GM12878 (cell line): Measurements from ENCODE around the gene TMC8. TPM values are rescaled to one million over a fixed set of nuclear protein-coding genes. Genes with fewer than 3 reads are reported as not detected.

Experiments
- ATAC-seq: fragments of 200-7000 bp; cut with Tn5 transposase; 3 replicates; pipeline ENCODE4 v1.9.1; 2020; ENCODE audit warnings: mild to moderate bottlenecking, moderate library complexity
- BruUV-seq: library from RNA; stranded (reverse); fragments of 400-500 nt; replicated peaks from 2 replicates; lab custom pipeline; 2021; lab: Mats Ljungman, UMichigan
- CTCF ChIA-PET: fragments of 300-600 bp; sonication (Branson Sonifier 250); formaldehyde crosslinking; extraction: SDS; loops from one replicate; lab custom pipeline; 2021; ENCODE audit warnings: inconsistent platforms; lab: Yijun Ruan, JAX
- POLR2A ChIA-PET: fragments of 350-600 bp; formaldehyde crosslinking; extraction: SDS; loops from one replicate; lab custom pipeline; 2021; ENCODE audit warnings: inconsistent platforms; lab: Charles Lee
- RAD21 ChIA-PET: fragments of 300-600 bp; sonication (Branson Sonifier 250); formaldehyde crosslinking; loops from one replicate; lab custom pipeline; 2023; ENCODE audit warnings: antibody characterized with exemption; ENCODE audit not compliant: unreplicated experiment; lab: Charles Lee
- SMC1A ChIA-PET: fragments of 300-600 bp; sonication (Branson Sonifier 250); formaldehyde crosslinking; loops from one replicate; lab custom pipeline; 2023; ENCODE audit not compliant: unreplicated experiment, uncharacterized antibody; lab: Charles Lee
- DNase-seq: peaks from one replicate; pipeline ENCODE4 v3.0.0-alpha.2; 2011; ENCODE audit warnings: low read depth, low spot score
- FAIRE-seq: peaks from 3 replicates; lab custom pipeline; 2011; peaks lifted over from hg19 to GRCh38; lab: Jason Lieb, UNC
- H2AFZ ChIP-seq: 2 replicates; pipeline ENCODE4 v1.6.0; 2011; ENCODE audit warnings: low read depth, low read length, control low read depth; ENCODE audit not compliant: control insufficient read depth
- H3K27ac ChIP-seq: 2 replicates; pipeline ENCODE4 v1.5.1; 2011; ENCODE audit warnings: control low read depth; ENCODE audit not compliant: control insufficient read depth, insufficient read depth
- H3K27me3 ChIP-seq, 2 experiments: replicated peaks in 1 of 2; 2 replicates each; pipeline versions ENCODE4 v1.6.0 to v1.6.1; 2011; ENCODE audit warnings: low read length in 1 of 2; ENCODE audit not compliant: control insufficient read depth in 2 of 2, insufficient read depth in 2 of 2
- H3K36me3 ChIP-seq, 2 experiments: 2 replicates each; pipeline ENCODE4 v1.5.1; 2011; ENCODE audit warnings: low read length in 1 of 2; ENCODE audit not compliant: control insufficient read depth in 2 of 2, insufficient read depth in 2 of 2
- H3K4me1 ChIP-seq: 2 replicates; pipeline ENCODE4 v1.6.1; 2011; ENCODE audit warnings: mild to moderate bottlenecking, low read length, moderate library complexity, mixed read lengths; ENCODE audit not compliant: control insufficient read depth, insufficient read depth
- H3K4me2 ChIP-seq: 2 replicates; pipeline ENCODE4 v1.6.0; 2011; ENCODE audit warnings: control low read depth; ENCODE audit not compliant: control insufficient read depth, insufficient read depth
- H3K4me3 ChIP-seq: fragments of 200-600 bp; sonication (generic); 2 replicates; pipeline ENCODE4 v1.5.1; 2016
- H3K79me2 ChIP-seq: 2 replicates; pipeline ENCODE4 v1.6.0; 2011; ENCODE audit warnings: low read length; ENCODE audit not compliant: control insufficient read depth, insufficient read depth
- H3K9ac ChIP-seq: 2 replicates; pipeline ENCODE4 v1.8.0; 2011; ENCODE audit warnings: low read length, control low read depth, mixed read lengths; ENCODE audit not compliant: control insufficient read depth, insufficient read depth
- H3K9me3 ChIP-seq: replicated peaks from 3 replicates; pipeline ENCODE4 v1.5.1; 2011; ENCODE audit warnings: mild to moderate bottlenecking, low read length; ENCODE audit not compliant: control insufficient read depth, insufficient read depth
- H4K20me1 ChIP-seq: 2 replicates; pipeline ENCODE4 v1.6.0; 2011; ENCODE audit not compliant: control insufficient read depth, insufficient read depth
- BHLHE40 ChIP-seq, 2 experiments: fragments of 450-650 bp in 1 of 2; IDR thresholded peaks; 2 replicates each; pipeline ENCODE4 v1.6.1; 2011 to 2017; ENCODE audit warnings: low read depth in 2 of 2, borderline replicate concordance in 1 of 2, improper control_type of control experiment in 1 of 2, low read length in 1 of 2, mild to moderate bottlenecking in 1 of 2
- MEF2B ChIP-seq: fragments of 450-650 bp; IDR thresholded peaks from 2 replicates; pipeline ENCODE4 v1.6.1; 2018; ENCODE audit warnings: mild to moderate bottlenecking, moderate library complexity; ENCODE audit not compliant: partially characterized antibody, poor library complexity, severe bottlenecking
- MYC ChIP-seq: IDR thresholded peaks from 2 replicates; pipeline ENCODE4 v1.6.1; 2011; ENCODE audit warnings: mild to moderate bottlenecking, low read length, moderate library complexity, inconsistent platforms; ENCODE audit not compliant: insufficient read depth, insufficient replicate concordance, insufficient read length, severe bottlenecking
- PAX5 ChIP-seq: IDR thresholded peaks from 2 replicates; pipeline ENCODE4 v1.6.1; 2011; ENCODE audit warnings: low read depth, low read length, borderline replicate concordance
- RELB ChIP-seq: fragments of 450-650 bp; IDR thresholded peaks from 2 replicates; pipeline ENCODE4 v1.6.1; 2017; ENCODE audit warnings: low read depth, mild to moderate bottlenecking, moderate library complexity
- SMARCA5 ChIP-seq: fragments of 450-650 bp; IDR thresholded peaks from 2 replicates; pipeline ENCODE4 v1.6.1; 2017; ENCODE audit warnings: mild to moderate bottlenecking
- SRF ChIP-seq, 2 experiments: IDR thresholded peaks; 2 replicates each; pipeline ENCODE4 v1.6.1; 2011; ENCODE audit warnings: low read depth in 2 of 2, low read length in 2 of 2, mild to moderate bottlenecking in 1 of 2, moderate library complexity in 1 of 2
- ZSCAN29 ChIP-seq: fragments of 450-650 bp; IDR thresholded peaks from 2 replicates; pipeline ENCODE4 v1.6.1; 2017; ENCODE audit warnings: mild to moderate bottlenecking, moderate library complexity
- WGBS: methylation state at CpG from one replicate; pipeline ENCODE4 v1.1.6; 2016; ENCODE audit warnings: low lambda C conversion rate; ENCODE audit not compliant: insufficient replicate concordance, insufficient coverage; ENCODE audit errors: missing lambda C conversion rate; 5-methylcytosine and 5-hydroxymethylcytosine counted together
- in situ Hi-C: fragments of 300-500 bp; cut with MboI; formaldehyde crosslinking; loops from 9 replicates; pipeline ENCODE4 v1.14.3; 2018; ENCODE audit warnings: mixed read lengths
- intact Hi-C: fragments of 100-400 bp; cut with micrococcal nuclease; formaldehyde crosslinking; loops from one replicate; pipeline ENCODE4 v1.14.2; 2022; ENCODE audit not compliant: unreplicated experiment
- polyA plus RNA-seq, 11 experiments: library from polyadenylated mRNA; depleted of rRNA in 4 of 11; unstranded in 6 of 11; stranded (reverse) in 5 of 11; fragments of >200 nt; fragmentation: Nextera tagmentation in 4 of 11; fragmentation: Illumina TruSeq in 1 of 11; extraction: Ambion mirVana in 4 of 11; extraction: Trizol in 1 of 11; gene quantifications; 1 replicate in 1 of 11; 2 replicates in 10 of 11; pipeline versions ENCODE4 v1.2.1 to v1.2.3, GENCODE V29; 2011 to 2016; ENCODE audit warnings: inconsistent platforms in 2 of 11, missing spikeins in 2 of 11, low read depth in 1 of 11
- total RNA-seq, 4 experiments: library from RNA; depleted of rRNA in 3 of 4; stranded (reverse); fragments of >200 nt in 3 of 4; fragmentation: Illumina TruSeq in 1 of 4; extraction: Trizol in 1 of 4; gene quantifications; 2 replicates each; pipeline versions ENCODE4 v1.2.1 to v1.2.3, GENCODE V29; 2013 to 2021
- TF ChIP-seq, protein P1 (sequence below): IDR thresholded peaks from 2 replicates; pipeline ENCODE4 v1.6.1; 2012; ENCODE audit warnings: low read depth, low read length, improper control_type of control experiment

The TMC8 gene
- total and polyA plus RNA-seq, 10 of the 15 experiments (the other 5 are each of a cell fraction or from before 2014, with no cell fraction given) = 2.7 to 128 (median 40.0) TPM

DNA sequence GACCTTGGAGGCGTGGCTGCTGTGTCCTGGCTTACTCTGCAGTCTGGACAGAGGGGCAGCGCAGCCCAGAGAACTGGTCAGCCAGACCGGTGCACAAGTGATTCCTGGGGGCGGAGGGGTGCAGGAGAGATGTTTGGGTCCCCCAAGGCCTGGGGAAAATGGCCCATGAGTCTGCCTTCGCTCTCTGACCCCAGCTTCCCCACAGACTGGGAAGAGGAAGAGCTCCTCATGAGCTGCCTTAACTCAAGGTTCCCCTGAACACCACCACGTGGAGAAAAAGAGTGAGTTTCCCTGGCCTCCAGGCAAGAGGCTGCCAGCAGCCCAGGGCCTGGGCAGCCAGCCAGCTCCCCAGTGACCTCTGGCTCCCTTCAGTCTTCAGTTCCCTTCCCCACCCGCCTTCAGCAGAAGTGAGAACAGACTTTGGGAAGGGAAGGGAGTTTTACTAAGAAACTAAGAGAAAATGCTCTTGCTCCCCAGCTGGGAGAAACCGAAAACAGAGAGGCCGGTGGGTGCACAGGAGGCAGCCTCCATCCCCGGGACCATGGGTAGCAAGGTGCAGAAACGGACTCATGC is 13.7 kb downstream of the TMC8 start (continued):
- TF ChIP-seq SRF (IDR thresholded peaks at IDR 0.05; ENCODE audit: low read depth in 2 of 2, low read length in 2 of 2) = no peak
- TF ChIP-seq MYC = no peak

DNA sequence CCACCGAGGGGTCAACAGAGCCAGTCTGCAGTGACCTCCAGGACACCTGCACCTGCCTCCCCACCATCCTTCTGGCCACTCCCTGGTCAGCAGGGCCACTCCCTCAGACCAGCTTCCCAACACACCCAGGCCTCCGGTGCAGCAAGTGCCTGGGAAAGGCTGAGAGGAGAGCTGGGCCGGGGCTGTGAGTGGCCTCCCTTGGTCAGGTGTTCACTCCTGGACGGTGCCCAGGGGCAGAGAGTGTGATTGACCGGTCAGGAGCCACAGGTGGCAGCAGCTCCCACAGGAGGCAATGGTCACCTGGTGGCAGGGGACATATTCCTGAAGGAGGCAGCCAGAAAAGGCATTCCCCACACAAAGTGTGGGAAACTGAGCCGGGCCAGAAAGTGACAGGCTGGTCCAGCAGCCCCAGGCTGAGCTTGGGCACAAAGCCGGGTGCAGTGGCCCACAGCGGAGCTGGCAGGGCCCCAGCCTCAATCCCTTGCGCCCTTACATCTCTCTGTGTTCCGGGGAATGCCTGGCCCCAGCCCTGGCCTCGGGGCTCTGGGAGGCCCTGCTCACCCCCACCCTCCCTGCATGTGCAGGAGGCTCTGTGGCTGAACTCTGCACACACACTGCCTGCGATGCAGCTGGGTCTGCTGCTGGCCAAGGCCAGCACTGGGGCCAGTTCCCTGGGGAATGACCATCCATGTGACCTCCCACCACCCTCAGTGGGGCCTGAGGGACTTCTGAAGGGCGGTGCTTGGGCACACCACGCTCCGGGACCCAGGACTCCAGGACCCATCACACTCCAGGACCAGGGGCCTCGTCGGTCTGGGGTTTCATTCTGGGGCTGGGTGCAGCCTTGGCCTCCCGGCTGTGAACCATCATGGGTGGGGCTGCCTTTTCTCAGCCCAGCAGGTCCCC is 14.4 kb downstream of the TMC8 start:
- intact Hi-C loops = no loop called here
- no peak overlapping the region for H2AFZ ChIP-seq
- H3K4me1 ChIP-seq = peaks cover 74% of the 10 kb centered on the region

More for the DNA sequence above, 14.4 kb downstream of the TMC8 start:
- SMC1A ChIA-PET = interaction anchor here (0.7 to 1.9 kb wide), 14 partner anchors 7 to 38 kb away, joined by 3 to 9 read pairs (median 4); partner anchors contain the start of gene TMC6
- Histone ChIP-seq H3K9me3 (no peaks in the 10 kb centered on the region), H3K4me2 (peak overlapping the region; percentile 57), H3K36me3 (peaks cover 0 to 5% of the 10 kb centered on the region in 2 experiments; a peak in 3 of 4 replicates), H3K4me3 (no peak overlapping the region), H3K9ac (peak overlapping the region; percentile 40; the same call in 1 of the 2 replicates), H3K27ac (peak overlapping the region; percentile 77), H4K20me1 (no peaks in the 10 kb centered on the region), H3K79me2 (peaks cover 5% of the 10 kb centered on the region), H3K27me3 (no peaks in the 10 kb centered on the region)
- POLR2A ChIA-PET = interaction anchor here (0.6 to 5.1 kb wide), 14 partner anchors 8 to 43 kb away, joined by 3 to 37 read pairs (median 10); partner anchors contain the start of genes SYNGR2, TMC6 and TMC8
- 78% methylated on average over 18 of the region's 18 CpGs for WGBS
- no peak for ATAC-seq
- FAIRE-seq = no peak
- DNase-seq = no peak
- CTCF ChIA-PET = interaction anchor here (0.7 to 5.0 kb wide), 8 partner anchors 8 to 107 kb away, joined by 3 to 51 read pairs (median 5); no protein-coding TSS in a partner anchor
- no TSS peak for BruUV-seq
- RAD21 ChIA-PET = interaction anchor here (0.9 to 3.3 kb wide), 11 partner anchors 9 to 125 kb away, joined by 3 to 29 read pairs (median 4); no protein-coding TSS in a partner anchor
- TF ChIP-seq BHLHE40 (IDR thresholded peaks at IDR 0.05; ENCODE audit: borderline replicate concordance in 1 of 2, low read depth in 2 of 2, low read length in 1 of 2) (0 out of 4 replicates have a peak, but pooled peaks of 1 of the 2 experiments have one; percentile 16), RELB (0 out of 2 replicates have a peak, but pooled peaks have one; percentile 4), SMARCA5 (peak; percentile 63; the same call in 1 of the 2 replicates), PAX5 (0 out of 2 replicates have a peak, but pooled peaks have one; percentile 0), MEF2B (peak; percentile 68), ZSCAN29 (no peak)
- TF ChIP-seq, protein P1, sequence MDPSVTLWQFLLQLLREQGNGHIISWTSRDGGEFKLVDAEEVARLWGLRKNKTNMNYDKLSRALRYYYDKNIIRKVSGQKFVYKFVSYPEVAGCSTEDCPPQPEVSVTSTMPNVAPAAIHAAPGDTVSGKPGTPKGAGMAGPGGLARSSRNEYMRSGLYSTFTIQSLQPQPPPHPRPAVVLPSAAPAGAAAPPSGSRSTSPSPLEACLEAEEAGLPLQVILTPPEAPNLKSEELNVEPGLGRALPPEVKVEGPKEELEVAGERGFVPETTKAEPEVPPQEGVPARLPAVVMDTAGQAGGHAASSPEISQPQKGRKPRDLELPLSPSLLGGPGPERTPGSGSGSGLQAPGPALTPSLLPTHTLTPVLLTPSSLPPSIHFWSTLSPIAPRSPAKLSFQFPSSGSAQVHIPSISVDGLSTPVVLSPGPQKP = no peak
- in situ Hi-C loops = no loop called here
